Upper lobe of left lung (tissue), 4 donors: ENCODE data around the gene NHP2.

ENCODE experiments used
- CTCF ChIP-seq, 6 experiments: fragments of 450-650 bp in 4 of 6; fragments of 200-600 bp in 2 of 6; sonication (generic) in 2 of 6; IDR thresholded peaks; one replicate each; pipeline ENCODE4 v1.5.1; 2016 to 2019; ENCODE audit warnings: antibody characterized with exemption in 6 of 6
- POLR2A ChIP-seq, 4 donors: fragments of 450-650 bp; IDR thresholded peaks; one replicate each; pipeline ENCODE4 v1.5.1; 2016 to 2017; ENCODE audit warnings: antibody characterized with exemption in 4 of 4, mild to moderate bottlenecking in 2 of 4
- POLR2AphosphoS5 ChIP-seq, 2 donors: sonication (generic); formaldehyde crosslinking; IDR thresholded peaks; one replicate each; pipeline ENCODE4 v1.5.1; 2017; ENCODE audit warnings: antibody characterized with exemption in 2 of 2

GRCh38 chr5:178137991-178138390 lies 15.7 kb downstream of the NHP2 start:
- no peak for TF ChIP-seq CTCF (IDR thresholded peaks at IDR 0.05)
- no peak for TF ChIP-seq POLR2A (IDR thresholded peaks at IDR 0.05)
- TF ChIP-seq POLR2AphosphoS5 (IDR thresholded peaks at IDR 0.05): no peak
